ENCODE data around the gene TGIF1. TPM values are rescaled to one million over a fixed set of nuclear protein-coding genes. Genes with fewer than 3 reads are reported as not detected.

Gene TGIF1
- total and polyA plus RNA-seq, 9 of the 15 experiments (the other 6 are each of a cell fraction or from before 2014, with no cell fraction given) = 16.1 to 77.7 (median 44.6) TPM

DNA sequence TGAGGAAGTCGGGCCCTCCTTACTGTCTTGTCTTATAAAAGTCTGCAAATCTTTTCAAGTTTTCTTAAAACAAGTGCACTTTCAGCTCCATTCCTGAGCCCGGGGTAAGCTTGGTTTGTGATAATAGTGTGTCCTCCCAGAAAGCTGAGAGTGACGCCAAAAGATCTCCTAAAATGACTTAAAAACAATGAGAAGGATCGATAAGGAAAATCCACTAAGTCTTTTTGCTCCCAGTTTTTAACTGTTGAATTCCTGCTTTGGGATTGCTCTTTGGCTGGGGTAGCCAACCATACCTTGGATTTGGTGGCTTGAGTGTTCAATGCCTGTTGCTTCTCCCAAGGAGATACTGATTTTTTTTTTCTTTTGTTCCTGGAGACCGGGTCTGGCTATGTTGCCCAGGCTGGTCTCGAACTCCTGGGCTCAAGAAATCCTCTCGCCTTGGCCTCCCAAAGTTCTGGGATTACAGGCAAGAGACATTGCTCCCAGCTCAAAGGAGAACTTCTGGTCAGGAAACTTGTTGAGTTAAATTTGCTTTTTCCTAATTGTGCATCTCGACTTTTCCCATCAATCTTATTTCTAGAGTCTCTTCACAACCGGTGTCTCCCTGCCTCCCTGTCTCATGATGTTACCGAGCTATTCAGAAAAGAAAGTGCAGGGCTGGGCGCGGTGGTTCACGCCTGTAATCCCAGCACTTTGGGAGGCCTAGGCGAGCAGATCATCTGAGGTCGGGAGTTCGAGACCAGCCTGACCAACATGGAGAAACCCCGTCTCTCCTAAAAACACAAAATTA lies 3.0 kb downstream of the TGIF1 start (continued):
- TF ChIP-seq, protein P1, sequence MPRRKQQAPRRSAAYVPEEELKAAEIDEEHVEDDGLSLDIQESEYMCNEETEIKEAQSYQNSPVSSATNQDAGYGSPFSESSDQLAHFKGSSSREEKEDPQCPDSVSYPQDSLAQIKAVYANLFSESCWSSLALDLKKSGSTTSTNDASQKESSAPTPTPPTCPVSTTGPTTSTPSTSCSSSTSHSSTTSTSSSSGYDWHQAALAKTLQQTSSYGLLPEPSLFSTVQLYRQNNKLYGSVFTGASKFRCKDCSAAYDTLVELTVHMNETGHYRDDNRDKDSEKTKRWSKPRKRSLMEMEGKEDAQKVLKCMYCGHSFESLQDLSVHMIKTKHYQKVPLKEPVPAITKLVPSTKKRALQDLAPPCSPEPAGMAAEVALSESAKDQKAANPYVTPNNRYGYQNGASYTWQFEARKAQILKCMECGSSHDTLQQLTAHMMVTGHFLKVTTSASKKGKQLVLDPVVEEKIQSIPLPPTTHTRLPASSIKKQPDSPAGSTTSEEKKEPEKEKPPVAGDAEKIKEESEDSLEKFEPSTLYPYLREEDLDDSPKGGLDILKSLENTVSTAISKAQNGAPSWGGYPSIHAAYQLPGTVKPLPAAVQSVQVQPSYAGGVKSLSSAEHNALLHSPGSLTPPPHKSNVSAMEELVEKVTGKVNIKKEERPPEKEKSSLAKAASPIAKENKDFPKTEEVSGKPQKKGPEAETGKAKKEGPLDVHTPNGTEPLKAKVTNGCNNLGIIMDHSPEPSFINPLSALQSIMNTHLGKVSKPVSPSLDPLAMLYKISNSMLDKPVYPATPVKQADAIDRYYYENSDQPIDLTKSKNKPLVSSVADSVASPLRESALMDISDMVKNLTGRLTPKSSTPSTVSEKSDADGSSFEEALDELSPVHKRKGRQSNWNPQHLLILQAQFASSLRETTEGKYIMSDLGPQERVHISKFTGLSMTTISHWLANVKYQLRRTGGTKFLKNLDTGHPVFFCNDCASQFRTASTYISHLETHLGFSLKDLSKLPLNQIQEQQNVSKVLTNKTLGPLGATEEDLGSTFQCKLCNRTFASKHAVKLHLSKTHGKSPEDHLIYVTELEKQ (CRISPR knock-in tag; IDR thresholded peaks at IDR 0.05) = no peak

GRCh38 chr18:3453540-3454364 lies 3.8 kb downstream of the TGIF1 start:
- FAIRE-seq = peak; percentile 67
- H3K9me3 ChIP-seq (replicated peaks; ENCODE audit: control insufficient read depth, insufficient read depth, low read depth, low read length) = no peaks in the 10 kb centered on the region
- H2AFZ ChIP-seq (ENCODE audit: low read depth, low read length) = peak overlapping the region; percentile 38; the same call in 1 of the 2 replicates
- 2% methylated on average over 19 of the region's 21 CpGs for WGBS (ENCODE audit: insufficient coverage, low coverage, missing lambda C conversion rate)
- DNase-seq (ENCODE audit: extremely low read depth in 1 of 4, low spot score in 3 of 4) = peak in 1 of 4 experiments; percentile 58
- no TSS peak for BruUV-seq (replicated peaks)
- H3K79me2 ChIP-seq (ENCODE audit: control insufficient read depth, insufficient read depth, low read length) = peaks cover 98% of the 10 kb centered on the region
- no peak for ATAC-seq
- H3K4me2 ChIP-seq (ENCODE audit: insufficient read depth, low read length) = peak overlapping the region; percentile 99
- H3K4me1 ChIP-seq (replicated peaks in 1 of 2; ENCODE audit: control insufficient read depth in 2 of 2, insufficient read depth in 2 of 2, low read length in 2 of 2) = peaks cover 2 to 29% of the 10 kb centered on the region in 2 experiments
- H3K36me3 ChIP-seq (ENCODE audit: control insufficient read depth, insufficient read depth, low read length) = peaks cover 42% of the 10 kb centered on the region
- peak overlapping the region; percentile 87 for H3K4me3 ChIP-seq
- no peaks in the 10 kb centered on the region for H3K27me3 ChIP-seq (ENCODE audit: control insufficient read depth in 2 of 2, insufficient read depth in 2 of 2, low read length in 2 of 2)
- ChIA-PET CTCF (ENCODE audit: low intra/inter-chr PET ratio) (interaction anchor here (0.6 to 3.2 kb wide), 5 partner anchors 11 to 522 kb away, joined by 3 to 42 read pairs (median 3); no protein-coding TSS in a partner anchor), POLR2A (interaction anchor here (0.7 to 6.6 kb wide), 18 partner anchors 8 to 478 kb away, joined by 3 to 44 read pairs (median 4); no protein-coding TSS in a partner anchor)
- in situ Hi-C loops (cut with MboI) = loop anchor here (5.0 to 10.0 kb wide), 4 partner anchors 144 to 519 kb away; no protein-coding TSS in a partner anchor
- H4K20me1 ChIP-seq (replicated peaks; ENCODE audit: control insufficient read depth, insufficient read depth, low read length) = peaks cover 14% of the 10 kb centered on the region
- peak overlapping the region; percentile 86 for H3K27ac ChIP-seq (ENCODE audit: extremely low read depth, low read depth, low read length)
- intact Hi-C loops (cut with micrococcal nuclease) = loop anchor here (1.0 kb wide), 1 partner anchor 172 kb away; no protein-coding TSS in a partner anchor
- peak overlapping the region; percentile 92 to 95 for H3K9ac ChIP-seq (ENCODE audit: insufficient read depth in 1 of 2, low read depth in 2 of 2, low read length in 2 of 2)
- H3K9me1 ChIP-seq (ENCODE audit: control insufficient read depth, insufficient read depth, low read length) = no peaks in the 10 kb centered on the region
- TF ChIP-seq FOXA3 (CRISPR knock-in tag; conservative IDR thresholded peaks at IDR 0.05 in 1 of 2, IDR thresholded peaks at IDR 0.05 in 1 of 2) (peak in 1 of 2 experiments; percentile 62; a peak in 1 of 4 replicates), XRCC4 (IDR thresholded peaks at IDR 0.05; ENCODE audit: extremely low read depth, insufficient read depth, insufficient read length) (no peak), RAD51 (IDR thresholded peaks at IDR 0.05; ENCODE audit: borderline replicate concordance, low read depth) (no peak), HMGN3 (IDR thresholded peaks at IDR 0.05; ENCODE audit: borderline replicate concordance, extremely low read depth, insufficient read length, low read depth, low read length) (no peak), JUN (IDR thresholded peaks at IDR 0.05; ENCODE audit: borderline replicate concordance, low read depth, low read length) (no peak), JUN (CRISPR knock-in tag; IDR thresholded peaks at IDR 0.05; ENCODE audit: borderline replicate concordance) (peak; percentile 79; the same call in 1 of the 2 replicates), TEAD4 (IDR thresholded peaks at IDR 0.05; ENCODE audit: low read length) (no peak; the same call in 1 of the 2 replicates), TEAD4 (CRISPR knock-in tag; IDR thresholded peaks at IDR 0.05; ENCODE audit: borderline replicate concordance) (0 out of 2 replicates have a peak, but pooled peaks have one; percentile 36), MTA1 (IDR thresholded peaks at IDR 0.05; ENCODE audit: borderline replicate concordance) (no peak), YBX1 (IDR thresholded peaks at IDR 0.05) (no peak), HOXB6 (CRISPR knock-in tag; IDR thresholded peaks at IDR 0.05; ENCODE audit: borderline replicate concordance) (no peak)
- TF ChIP-seq, protein P2, sequence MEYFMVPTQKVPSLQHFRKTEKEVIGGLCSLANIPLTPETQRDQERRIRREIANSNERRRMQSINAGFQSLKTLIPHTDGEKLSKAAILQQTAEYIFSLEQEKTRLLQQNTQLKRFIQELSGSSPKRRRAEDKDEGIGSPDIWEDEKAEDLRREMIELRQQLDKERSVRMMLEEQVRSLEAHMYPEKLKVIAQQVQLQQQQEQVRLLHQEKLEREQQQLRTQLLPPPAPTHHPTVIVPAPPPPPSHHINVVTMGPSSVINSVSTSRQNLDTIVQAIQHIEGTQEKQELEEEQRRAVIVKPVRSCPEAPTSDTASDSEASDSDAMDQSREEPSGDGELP (CRISPR knock-in tag; IDR thresholded peaks at IDR 0.05; ENCODE audit: borderline replicate concordance) = peak; percentile 23

All from K562 (cell line).